HepG2 (cell line): ENCODE results near the gene YAP1. TPM values are rescaled to one million over a fixed set of nuclear protein-coding genes. Genes with fewer than 3 reads are reported as not detected.

Source experiments
- ATF7-NPFF ChIP-seq: sonication (generic); formaldehyde crosslinking; IDR thresholded peaks from 2 replicates; pipeline ENCODE4 v1.8.1; 2023; ENCODE audit warnings: mild to moderate bottlenecking, low read depth, missing genetic modification reagents, moderate library complexity
- CENPT ChIP-seq: sonication (generic); formaldehyde crosslinking; IDR thresholded peaks from 2 replicates; pipeline ENCODE4 v1.8.0; 2022; ENCODE audit warnings: low read depth, mild to moderate bottlenecking, moderate library complexity, missing genetic modification reagents
- FOXP1 ChIP-seq, 2 experiments: fragments of 450-650 bp in 1 of 2; IDR thresholded peaks; 2 replicates each; pipeline ENCODE4 v1.6.1; 2017 to 2018; ENCODE audit warnings: antibody characterized with exemption in 1 of 2
- HMG20B ChIP-seq: conservative IDR thresholded peaks from 2 replicates; pipeline ENCODE4 v1.6.1; 2016; ENCODE audit warnings: missing genetic modification reagents, missing compliant biosample characterization
- POGZ ChIP-seq: sonication (generic); formaldehyde crosslinking; IDR thresholded peaks from 2 replicates; pipeline ENCODE4 v1.4.0; 2020; ENCODE audit warnings: mild to moderate bottlenecking, missing genetic modification reagents
- PRDM15 ChIP-seq: sonication (generic); formaldehyde crosslinking; IDR thresholded peaks from 2 replicates; pipeline ENCODE4 v1.4.0; 2020; ENCODE audit warnings: missing genetic modification reagents
- PRMT3 ChIP-seq: sonication (generic); formaldehyde crosslinking; IDR thresholded peaks from 2 replicates; pipeline ENCODE4 v1.8.1; 2022; ENCODE audit warnings: low read depth, mild to moderate bottlenecking, moderate library complexity, missing genetic modification reagents, borderline replicate concordance
- TAF15 ChIP-seq: fragments of 200-400 bp; formaldehyde crosslinking; IDR thresholded peaks from one replicate; pipeline ENCODE4 v1.6.1; 2018; ENCODE audit warnings: mild to moderate bottlenecking, low read depth, low read length; ENCODE audit not compliant: poor library complexity, severe bottlenecking
- ZBTB20 ChIP-seq: sonication (generic); formaldehyde crosslinking; IDR thresholded peaks from 2 replicates; pipeline ENCODE4 v1.8.1; 2023; ENCODE audit warnings: missing genetic modification reagents, low read depth, mild to moderate bottlenecking, borderline replicate concordance
- ZNF205 ChIP-seq: IDR thresholded peaks from 2 replicates; pipeline ENCODE4 v1.6.1; 2018; ENCODE audit warnings: missing biosample characterization, missing genetic modification reagents
- ZNF24 ChIP-seq: fragments of 450-650 bp; IDR thresholded peaks from 2 replicates; pipeline ENCODE4 v1.6.1; 2017; ENCODE audit warnings: antibody characterized with exemption, mild to moderate bottlenecking
- ZNF552 ChIP-seq: sonication (generic); formaldehyde crosslinking; IDR thresholded peaks from 2 replicates; pipeline ENCODE4 v1.9.0; 2022; ENCODE audit warnings: missing genetic modification reagents, mild to moderate bottlenecking, borderline replicate concordance
- ZNF660 ChIP-seq: sonication (generic); formaldehyde crosslinking; IDR thresholded peaks from 2 replicates; pipeline ENCODE4 v1.5.1; 2020; ENCODE audit warnings: mild to moderate bottlenecking, low read depth, missing genetic modification reagents, borderline replicate concordance
- ZNF691 ChIP-seq: sonication (generic); formaldehyde crosslinking; IDR thresholded peaks from 2 replicates; pipeline ENCODE4 v1.4.0; 2020; ENCODE audit warnings: missing genetic modification reagents, low read depth, mild to moderate bottlenecking, borderline replicate concordance
- ZNF777 ChIP-seq: sonication (generic); formaldehyde crosslinking; IDR thresholded peaks from 2 replicates; pipeline ENCODE4 v1.4.0; 2020; ENCODE audit warnings: missing genetic modification reagents
- ZNF780A ChIP-seq: sonication (generic); formaldehyde crosslinking; IDR thresholded peaks from 2 replicates; pipeline ENCODE4 v1.8.0; 2022; ENCODE audit warnings: mild to moderate bottlenecking, missing genetic modification reagents, moderate library complexity
- polyA plus RNA-seq, 8 experiments: library from polyadenylated mRNA; depleted of rRNA in 3 of 8; stranded (reverse) in 7 of 8; unstranded in 1 of 8; fragments of >200 nt; fragmentation: Illumina TruSeq in 4 of 8; extraction: Trizol in 4 of 8; gene quantifications; 2 replicates each; pipeline versions ENCODE4 v1.2.1 to v1.2.3, GENCODE V29; 2011 to 2016; ENCODE audit warnings: low read depth in 4 of 8, missing spikeins in 1 of 8, mixed read lengths in 1 of 8; ENCODE audit not compliant: insufficient read depth in 1 of 8
- total RNA-seq, 5 experiments: library from RNA; depleted of rRNA; stranded (reverse); fragments of >200 nt; fragmentation: Illumina TruSeq; extraction: Trizol; gene quantifications; 2 replicates each; pipeline ENCODE4 v1.2.3, GENCODE V29; 2016; ENCODE audit warnings: low read depth in 1 of 5
- TF ChIP-seq, protein P1 (sequence below): sonication (generic); formaldehyde crosslinking; IDR thresholded peaks from 2 replicates; pipeline ENCODE4 v1.4.0; 2020; ENCODE audit warnings: low read depth, mild to moderate bottlenecking, missing genetic modification reagents
- TF ChIP-seq, protein P2 (sequence below): sonication (generic); formaldehyde crosslinking; IDR thresholded peaks from 2 replicates; pipeline ENCODE4 v1.5.0; 2020; ENCODE audit warnings: mild to moderate bottlenecking, missing genetic modification reagents, borderline replicate concordance

The YAP1 gene
- total and polyA plus RNA-seq, 2 of the 13 experiments (the other 11 are each of a cell fraction or from before 2014, with no cell fraction given) = 59.5 to 91.0 TPM

- TF ChIP-seq ZNF780A (no peak), PRMT3 (no peak), TAF15 (no peak), ZBTB20 (0 out of 2 replicates have a peak, but pooled peaks have one; percentile 29), ZNF660 (CRISPR knock-in tag) (no peak), ZNF24 (no peak), PRDM15 (no peak), FOXP1 (IDR thresholded peaks at IDR 0.05) (no peak; the same call in 1 of the 2 replicates), FOXP1 (CRISPR knock-in tag; IDR thresholded peaks at IDR 0.05) (no peak; the same call in none of the 2 replicates), POGZ (no peak), ZNF691 (CRISPR knock-in tag) (no peak), CENPT (CRISPR knock-in tag) (no peak), ZNF777 (CRISPR knock-in tag) (0 out of 2 replicates have a peak, but pooled peaks have one; percentile 9), ZNF552 (CRISPR knock-in tag) (no peak), ATF7-NPFF (CRISPR knock-in tag) (no peak), HMG20B (CRISPR knock-in tag) (peak; percentile 81), ZNF205 (CRISPR knock-in tag) (no peak; the same call in 1 of the 2 replicates)
- TF ChIP-seq, protein P1, sequence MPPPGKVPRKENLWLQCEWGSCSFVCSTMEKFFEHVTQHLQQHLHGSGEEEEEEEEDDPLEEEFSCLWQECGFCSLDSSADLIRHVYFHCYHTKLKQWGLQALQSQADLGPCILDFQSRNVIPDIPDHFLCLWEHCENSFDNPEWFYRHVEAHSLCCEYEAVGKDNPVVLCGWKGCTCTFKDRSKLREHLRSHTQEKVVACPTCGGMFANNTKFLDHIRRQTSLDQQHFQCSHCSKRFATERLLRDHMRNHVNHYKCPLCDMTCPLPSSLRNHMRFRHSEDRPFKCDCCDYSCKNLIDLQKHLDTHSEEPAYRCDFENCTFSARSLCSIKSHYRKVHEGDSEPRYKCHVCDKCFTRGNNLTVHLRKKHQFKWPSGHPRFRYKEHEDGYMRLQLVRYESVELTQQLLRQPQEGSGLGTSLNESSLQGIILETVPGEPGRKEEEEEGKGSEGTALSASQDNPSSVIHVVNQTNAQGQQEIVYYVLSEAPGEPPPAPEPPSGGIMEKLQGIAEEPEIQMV (CRISPR knock-in tag) = no peak
- TF ChIP-seq, protein P2, sequence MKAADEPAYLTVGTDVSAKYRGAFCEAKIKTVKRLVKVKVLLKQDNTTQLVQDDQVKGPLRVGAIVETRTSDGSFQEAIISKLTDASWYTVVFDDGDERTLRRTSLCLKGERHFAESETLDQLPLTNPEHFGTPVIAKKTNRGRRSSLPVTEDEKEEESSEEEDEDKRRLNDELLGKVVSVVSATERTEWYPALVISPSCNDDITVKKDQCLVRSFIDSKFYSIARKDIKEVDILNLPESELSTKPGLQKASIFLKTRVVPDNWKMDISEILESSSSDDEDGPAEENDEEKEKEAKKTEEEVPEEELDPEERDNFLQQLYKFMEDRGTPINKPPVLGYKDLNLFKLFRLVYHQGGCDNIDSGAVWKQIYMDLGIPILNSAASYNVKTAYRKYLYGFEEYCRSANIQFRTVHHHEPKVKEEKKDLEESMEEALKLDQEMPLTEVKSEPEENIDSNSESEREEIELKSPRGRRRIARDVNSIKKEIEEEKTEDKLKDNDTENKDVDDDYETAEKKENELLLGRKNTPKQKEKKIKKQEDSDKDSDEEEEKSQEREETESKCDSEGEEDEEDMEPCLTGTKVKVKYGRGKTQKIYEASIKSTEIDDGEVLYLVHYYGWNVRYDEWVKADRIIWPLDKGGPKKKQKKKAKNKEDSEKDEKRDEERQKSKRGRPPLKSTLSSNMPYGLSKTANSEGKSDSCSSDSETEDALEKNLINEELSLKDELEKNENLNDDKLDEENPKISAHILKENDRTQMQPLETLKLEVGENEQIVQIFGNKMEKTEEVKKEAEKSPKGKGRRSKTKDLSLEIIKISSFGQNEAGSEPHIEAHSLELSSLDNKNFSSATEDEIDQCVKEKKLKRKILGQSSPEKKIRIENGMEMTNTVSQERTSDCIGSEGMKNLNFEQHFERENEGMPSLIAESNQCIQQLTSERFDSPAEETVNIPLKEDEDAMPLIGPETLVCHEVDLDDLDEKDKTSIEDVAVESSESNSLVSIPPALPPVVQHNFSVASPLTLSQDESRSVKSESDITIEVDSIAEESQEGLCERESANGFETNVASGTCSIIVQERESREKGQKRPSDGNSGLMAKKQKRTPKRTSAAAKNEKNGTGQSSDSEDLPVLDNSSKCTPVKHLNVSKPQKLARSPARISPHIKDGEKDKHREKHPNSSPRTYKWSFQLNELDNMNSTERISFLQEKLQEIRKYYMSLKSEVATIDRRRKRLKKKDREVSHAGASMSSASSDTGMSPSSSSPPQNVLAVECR (CRISPR knock-in tag) = no peak; the same call in 1 of the 2 replicates
Measured at GRCh38 chr11:102111787-102112508, 1.7 kb downstream of the YAP1 start (continued).
